Measurements from ENCODE around the gene MLN.
A peak's percentile ranks its signal among the peaks of the same experiment; 100 is the strongest.

The MLN gene

GRCh38 chr6:33779895-33780294 is 23.9 kb downstream of the MLN start:
- no peaks in the 10 kb centered on the region for H3K4me1 ChIP-seq (ENCODE audit: control extremely low read depth in 1 of 4, control insufficient read depth in 4 of 4, insufficient read depth in 4 of 4, low read length in 3 of 4)
- peaks cover 18 to 98% (median 81%) of the 10 kb centered on the region in 4 experiments for H3K36me3 ChIP-seq (ENCODE audit: control insufficient read depth in 4 of 4, insufficient read depth in 4 of 4, low read length in 3 of 4)
- ChIA-PET CTCF (interaction anchor here (0.7 to 8.0 kb wide), 5 partner anchors 8 to 369 kb away, joined by 3 to 54 read pairs (median 4); no protein-coding TSS in a partner anchor), POLR2A (no interaction called here)
- no peaks in the 10 kb centered on the region for H3K9me3 ChIP-seq (ENCODE audit: control extremely low read depth in 1 of 5, control insufficient read depth in 4 of 5, insufficient read depth in 2 of 5, low read depth in 1 of 5, low read length in 4 of 5)
- no peak overlapping the region for H3K27ac ChIP-seq (ENCODE audit: insufficient read depth in 1 of 2, low read depth in 1 of 2, low read length in 2 of 2, poor library complexity in 1 of 2, severe bottlenecking in 2 of 2)
- DNase-seq: no peak
- no peak overlapping the region for H3K4me3 ChIP-seq (ENCODE audit: control insufficient read depth in 1 of 7, extremely low read depth in 1 of 7, insufficient read depth in 4 of 7, low read depth in 2 of 7, low read length in 6 of 7)
- H3K27me3 ChIP-seq (replicated peaks in 2 of 5; ENCODE audit: control insufficient read depth in 4 of 5, insufficient read depth in 5 of 5, low read length in 4 of 5): no peaks in the 10 kb centered on the region
- WGBS (ENCODE audit: insufficient coverage): over 99% methylated on average over 12 of the region's 14 CpGs

DNA sequence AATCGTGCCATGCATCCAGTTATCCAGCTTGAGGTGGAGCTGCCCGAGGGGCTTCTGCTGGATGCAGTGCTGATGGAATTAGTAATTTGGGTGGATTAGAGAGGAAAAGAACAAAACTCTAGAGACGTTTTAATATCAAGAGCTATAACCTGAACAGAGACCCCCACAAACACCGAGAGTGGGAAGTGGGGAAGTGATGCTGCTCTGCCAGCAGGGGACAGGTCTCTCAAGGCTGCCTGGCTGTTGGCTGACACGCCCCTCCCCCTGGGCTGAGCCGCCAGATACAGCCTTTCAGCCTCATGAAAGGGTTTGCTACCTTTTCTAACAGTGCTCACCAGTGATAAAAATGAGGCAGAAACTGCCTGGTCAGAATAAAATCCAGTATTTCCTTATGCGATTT is 24.5 kb downstream of the MLN start:
- Histone ChIP-seq H3K9me3 (ENCODE audit: control extremely low read depth in 1 of 5, control insufficient read depth in 4 of 5, insufficient read depth in 2 of 5, low read depth in 1 of 5, low read length in 4 of 5) (no peaks in the 10 kb centered on the region), H3K27ac (ENCODE audit: insufficient read depth in 1 of 2, low read depth in 1 of 2, low read length in 2 of 2, poor library complexity in 1 of 2, severe bottlenecking in 2 of 2) (no peak overlapping the region), H3K27me3 (replicated peaks in 2 of 5; ENCODE audit: control insufficient read depth in 4 of 5, insufficient read depth in 5 of 5, low read length in 4 of 5) (no peaks in the 10 kb centered on the region), H3K36me3 (ENCODE audit: control insufficient read depth in 4 of 4, insufficient read depth in 4 of 4, low read length in 3 of 4) (peaks cover 20 to 96% (median 80%) of the 10 kb centered on the region in 4 experiments), H3K4me1 (ENCODE audit: control extremely low read depth in 1 of 4, control insufficient read depth in 4 of 4, insufficient read depth in 4 of 4, low read length in 3 of 4) (no peaks in the 10 kb centered on the region), H3K4me3 (ENCODE audit: control insufficient read depth in 1 of 7, extremely low read depth in 1 of 7, insufficient read depth in 4 of 7, low read depth in 2 of 7, low read length in 6 of 7) (no peak overlapping the region)
- peak in 2 of 3 donors; percentile 28 to 39 for DNase-seq
- ChIA-PET POLR2A (no interaction called here), CTCF (interaction anchor here (0.7 to 8.0 kb wide), 8 partner anchors 8 to 370 kb away, joined by 3 to 54 read pairs (median 4); no protein-coding TSS in a partner anchor)
- 92% methylated on average over 3 of the region's 7 CpGs for WGBS (ENCODE audit: insufficient coverage)

- Histone ChIP-seq H3K4me3 (ENCODE audit: control insufficient read depth in 1 of 7, extremely low read depth in 1 of 7, insufficient read depth in 4 of 7, low read depth in 2 of 7, low read length in 6 of 7) (no peak overlapping the region), H3K9me3 (ENCODE audit: control extremely low read depth in 1 of 5, control insufficient read depth in 4 of 5, insufficient read depth in 2 of 5, low read depth in 1 of 5, low read length in 4 of 5) (no peaks in the 10 kb centered on the region), H3K4me1 (ENCODE audit: control extremely low read depth in 1 of 4, control insufficient read depth in 4 of 4, insufficient read depth in 4 of 4, low read length in 3 of 4) (no peaks in the 10 kb centered on the region), H3K27ac (ENCODE audit: insufficient read depth in 1 of 2, low read depth in 1 of 2, low read length in 2 of 2, poor library complexity in 1 of 2, severe bottlenecking in 2 of 2) (no peak overlapping the region), H3K36me3 (ENCODE audit: control insufficient read depth in 4 of 4, insufficient read depth in 4 of 4, low read length in 3 of 4) (peaks cover 20 to 95% (median 78%) of the 10 kb centered on the region in 4 experiments), H3K27me3 (replicated peaks in 2 of 5; ENCODE audit: control insufficient read depth in 4 of 5, insufficient read depth in 5 of 5, low read length in 4 of 5) (no peaks in the 10 kb centered on the region)
- ChIA-PET POLR2A (no interaction called here), CTCF (interaction anchor here (0.8 to 8.0 kb wide), 9 partner anchors 8 to 181 kb away, joined by 3 to 54 read pairs (median 4); no protein-coding TSS in a partner anchor)
- DNase-seq: no peak
- 95% methylated on average over 9 of the region's 12 CpGs for WGBS (ENCODE audit: insufficient coverage)
Observed at GRCh38 chr6:33778444-33779121, 25.2 kb downstream of the MLN start.

DNA sequence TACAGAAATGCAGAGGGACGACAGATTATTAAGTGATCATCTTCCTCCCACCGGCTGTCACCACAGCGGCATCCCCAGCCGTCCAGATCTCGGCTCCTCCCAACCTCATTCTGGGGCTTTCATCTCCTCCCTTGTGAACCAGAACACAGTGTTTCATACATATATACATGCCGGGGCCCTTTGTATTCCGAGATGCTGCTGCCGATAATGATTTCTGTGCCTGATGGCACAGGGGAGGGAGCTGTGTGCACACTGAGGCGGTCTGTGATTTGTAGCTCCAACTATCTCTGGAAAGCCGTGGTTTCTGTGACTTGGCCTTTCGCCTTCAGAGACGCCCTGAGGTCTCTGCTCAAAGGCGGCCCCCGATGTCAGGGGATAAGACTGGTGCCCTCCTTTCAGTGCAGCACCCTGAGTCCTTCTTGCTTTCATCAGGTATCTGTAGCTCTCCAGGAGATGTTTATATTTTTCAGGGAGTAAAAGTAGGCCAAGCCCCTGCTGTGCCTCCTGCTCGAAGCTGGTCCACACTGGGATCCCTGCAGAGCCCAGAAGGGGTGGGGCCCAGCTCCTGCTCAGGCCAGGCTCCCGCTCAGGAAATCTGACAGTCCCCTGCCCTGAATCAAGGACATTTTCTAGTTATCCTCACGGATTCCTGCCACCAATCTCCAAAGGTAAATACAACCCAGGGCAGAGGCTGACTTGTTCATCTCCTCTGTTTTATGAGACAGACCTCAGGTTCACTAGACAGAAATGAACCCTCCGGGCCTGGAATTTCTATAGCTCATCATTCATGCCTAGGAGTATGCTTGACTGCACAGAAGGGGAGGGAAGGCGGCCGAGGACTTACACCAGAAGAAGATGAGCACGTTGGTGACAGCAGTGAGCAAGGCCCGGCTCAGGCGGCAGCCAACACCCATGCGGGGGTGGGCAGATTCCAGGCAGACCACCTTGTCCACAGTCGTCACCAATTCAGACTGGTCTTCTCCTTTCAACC is 26.1 kb downstream of the MLN start:
- H3K27me3 ChIP-seq (replicated peaks in 2 of 5; ENCODE audit: control insufficient read depth in 4 of 5, insufficient read depth in 5 of 5, low read length in 4 of 5): no peaks in the 10 kb centered on the region
- DNase-seq: no peak
- peaks cover 15 to 95% (median 75%) of the 10 kb centered on the region in 4 experiments for H3K36me3 ChIP-seq (ENCODE audit: control insufficient read depth in 4 of 4, insufficient read depth in 4 of 4, low read length in 3 of 4)
- H3K9me3 ChIP-seq (ENCODE audit: control extremely low read depth in 1 of 5, control insufficient read depth in 4 of 5, insufficient read depth in 2 of 5, low read depth in 1 of 5, low read length in 4 of 5): no peaks in the 10 kb centered on the region
- H3K4me3 ChIP-seq (ENCODE audit: control insufficient read depth in 1 of 7, extremely low read depth in 1 of 7, insufficient read depth in 4 of 7, low read depth in 2 of 7, low read length in 6 of 7): no peak overlapping the region
- POLR2A ChIA-PET: no interaction called here
- CTCF ChIA-PET: interaction anchor here (0.9 to 8.0 kb wide), 6 partner anchors 9 to 182 kb away, joined by 3 to 54 read pairs (median 4); no protein-coding TSS in a partner anchor
- H3K27ac ChIP-seq (ENCODE audit: insufficient read depth in 1 of 2, low read depth in 1 of 2, low read length in 2 of 2, poor library complexity in 1 of 2, severe bottlenecking in 2 of 2): no peak overlapping the region
- H3K4me1 ChIP-seq (ENCODE audit: control extremely low read depth in 1 of 4, control insufficient read depth in 4 of 4, insufficient read depth in 4 of 4, low read length in 3 of 4): no peaks in the 10 kb centered on the region
- WGBS (ENCODE audit: insufficient coverage): 97% methylated on average over 24 of the region's 25 CpGs

GRCh38 chr6:33776764-33777163 is 27.0 kb downstream of the MLN start:
- peaks cover 15 to 92% (median 71%) of the 10 kb centered on the region in 4 experiments for H3K36me3 ChIP-seq (ENCODE audit: control insufficient read depth in 4 of 4, insufficient read depth in 4 of 4, low read length in 3 of 4)
- H3K27me3 ChIP-seq (replicated peaks in 2 of 5; ENCODE audit: control insufficient read depth in 4 of 5, insufficient read depth in 5 of 5, low read length in 4 of 5): no peaks in the 10 kb centered on the region
- CTCF ChIA-PET: interaction anchor here (8.0 kb wide), 1 partner anchor 9 kb away, joined by 54 read pairs; no protein-coding TSS in a partner anchor
- DNase-seq: no peak
- peaks cover 0 to 1% (median 0%) of the 10 kb centered on the region in 4 experiments for H3K4me1 ChIP-seq (ENCODE audit: control extremely low read depth in 1 of 4, control insufficient read depth in 4 of 4, insufficient read depth in 4 of 4, low read length in 3 of 4)
- WGBS (ENCODE audit: insufficient coverage): 80% methylated on average over 7 of the region's 13 CpGs
- H3K4me3 ChIP-seq (ENCODE audit: control insufficient read depth in 1 of 7, extremely low read depth in 1 of 7, insufficient read depth in 4 of 7, low read depth in 2 of 7, low read length in 6 of 7): no peak overlapping the region
- POLR2A ChIA-PET: no interaction called here
- no peak overlapping the region for H3K27ac ChIP-seq (ENCODE audit: insufficient read depth in 1 of 2, low read depth in 1 of 2, low read length in 2 of 2, poor library complexity in 1 of 2, severe bottlenecking in 2 of 2)
- no peaks in the 10 kb centered on the region for H3K9me3 ChIP-seq (ENCODE audit: control extremely low read depth in 1 of 5, control insufficient read depth in 4 of 5, insufficient read depth in 2 of 5, low read depth in 1 of 5, low read length in 4 of 5)

DNA sequence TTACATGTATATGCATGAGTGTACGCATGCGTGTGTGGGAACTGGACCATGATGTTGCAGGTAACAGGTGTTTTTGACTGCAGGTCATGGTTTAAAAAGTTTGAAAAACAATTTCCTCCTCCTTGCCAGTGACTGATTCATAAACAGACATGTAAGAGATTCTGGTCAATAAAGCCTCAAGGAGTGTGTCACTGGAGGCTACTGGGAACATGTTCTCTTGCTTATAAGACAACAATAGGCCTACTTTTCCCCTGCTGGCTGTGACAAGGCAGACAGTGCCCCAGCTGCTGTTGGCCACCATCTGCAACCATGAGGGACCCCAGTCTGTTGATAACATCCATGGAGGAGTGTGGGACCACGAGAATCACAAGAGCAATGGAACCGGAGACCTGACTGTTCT is 27.6 kb downstream of the MLN start:
- Histone ChIP-seq H3K27ac (ENCODE audit: insufficient read depth in 1 of 2, low read depth in 1 of 2, low read length in 2 of 2, poor library complexity in 1 of 2, severe bottlenecking in 2 of 2) (no peak overlapping the region), H3K27me3 (replicated peaks in 2 of 5; ENCODE audit: control insufficient read depth in 4 of 5, insufficient read depth in 5 of 5, low read length in 4 of 5) (no peaks in the 10 kb centered on the region), H3K9me3 (ENCODE audit: control extremely low read depth in 1 of 5, control insufficient read depth in 4 of 5, insufficient read depth in 2 of 5, low read depth in 1 of 5, low read length in 4 of 5) (no peaks in the 10 kb centered on the region), H3K36me3 (ENCODE audit: control insufficient read depth in 4 of 4, insufficient read depth in 4 of 4, low read length in 3 of 4) (peaks cover 15 to 86% (median 69%) of the 10 kb centered on the region in 4 experiments), H3K4me1 (ENCODE audit: control extremely low read depth in 1 of 4, control insufficient read depth in 4 of 4, insufficient read depth in 4 of 4, low read length in 3 of 4) (peaks cover 0 to 4% (median 0%) of the 10 kb centered on the region in 4 experiments), H3K4me3 (ENCODE audit: control insufficient read depth in 1 of 7, extremely low read depth in 1 of 7, insufficient read depth in 4 of 7, low read depth in 2 of 7, low read length in 6 of 7) (no peak overlapping the region)
- WGBS (ENCODE audit: insufficient coverage): 100% methylated on average over 4 of the region's 4 CpGs
- POLR2A ChIA-PET: no interaction called here
- DNase-seq: no peak
- CTCF ChIA-PET: interaction anchor here (1.2 to 8.0 kb wide), 2 partner anchors 9 to 191 kb away, joined by 3 to 54 read pairs; no protein-coding TSS in a partner anchor
